Psoas muscle (tissue), 8 donors: ENCODE measurements around the gene THTPA. TPM values are rescaled to one million over a fixed set of nuclear protein-coding genes. Genes with fewer than 3 reads are reported as not detected.

Experiments
- ATAC-seq, 4 donors: fragments of 200-7000 bp; cut with Tn5 transposase; one replicate each; pipeline ENCODE4 v1.9.1; 2020; ENCODE audit warnings: moderate library complexity in 3 of 4, mild to moderate bottlenecking in 2 of 4
- DNase-seq, 2 donors: peaks; one replicate each; pipeline ENCODE4 v3.0.0-alpha.2; 2020
- H3K27ac ChIP-seq: fragments of 200-600 bp; one replicate; pipeline ENCODE4 v1.8.0; 2022
- H3K27me3 ChIP-seq, 3 donors: fragments of 200-600 bp in 1 of 3; one replicate each; pipeline versions ENCODE4 v1.6.1 to v1.8.0; 2013 to 2022; ENCODE audit warnings: low read length in 2 of 3, mild to moderate bottlenecking in 2 of 3, moderate library complexity in 1 of 3; ENCODE audit not compliant: insufficient read depth in 3 of 3
- H3K36me3 ChIP-seq, 2 donors: fragments of 200-600 bp in 1 of 2; one replicate each; pipeline versions ENCODE4 v1.6.1 to v1.8.0; 2013 to 2022; ENCODE audit warnings: low read depth in 1 of 2, mild to moderate bottlenecking in 1 of 2, moderate library complexity in 1 of 2; ENCODE audit not compliant: insufficient read depth in 1 of 2
- H3K4me1 ChIP-seq: fragments of 200-600 bp; one replicate; pipeline ENCODE4 v1.8.0; 2022
- H3K4me3 ChIP-seq: fragments of 200-600 bp; one replicate; pipeline ENCODE4 v1.8.0; 2022; ENCODE audit warnings: mild to moderate bottlenecking
- H3K9me3 ChIP-seq: fragments of 200-600 bp; one replicate; pipeline ENCODE4 v1.8.0; 2022
- CTCF ChIP-seq: fragments of 200-600 bp; IDR thresholded peaks from one replicate; pipeline ENCODE4 v1.8.0; 2022; ENCODE audit warnings: antibody characterized with exemption
- WGBS, 3 donors: extraction: QIAGEN DNeasy Blood & Tissue Kit; methylation state at CpG; one replicate each; pipeline versions ENCODE4 v1.1.6 to v1.1.7; 2013; 5-methylcytosine and 5-hydroxymethylcytosine counted together
- intact Hi-C, 2 donors: fragments of 100-400 bp; cut with DNase I; formaldehyde crosslinking; loops; one replicate each; pipeline versions ENCODE4 v1.11.0 to v1.14.2; 2022
- polyA plus RNA-seq, 3 donors: library from polyadenylated mRNA; stranded (reverse); fragments of 200-250 nt; gene quantifications; one replicate each; pipeline ENCODE4 v1.2.3, GENCODE V29; 2013
- total RNA-seq, 4 donors: library from RNA; stranded (reverse); fragmentation: NEBNext Ultra II Directional in 2 of 4; extraction: Animal tissue kit (Norgen Biotek cat#: 25700) in 2 of 4; gene quantifications; one replicate each; pipeline versions ENCODE4 v1.2.1 to v1.2.4, GENCODE V29; 2021 to 2023
- donor health status: healthy with polysubstance abuse.
- donor health status: DM: no; HTN: no; CAD: no; lungs with moderate emphysema.
- donor health status: Bipolar disorder and iron deficiency.
- donor health status: healthy.
- donor health status: DM: yes; HTN: yes; CAD: no.
- donor health status: DM: no; HTN: no; CAD: no.
- donor health status: DM: no; HTN: no; CAD: no.
- donor health status: DM: yes; HTN: yes; CAD: no.

THTPA gene
- total and polyA plus RNA-seq, 7 donors, result 18.5 to 53.5 (median 26.0) TPM

- DNase-seq, result no peak
- Histone ChIP-seq H3K36me3 (peaks cover 0 to 6% of the 10 kb centered on the region in 2 donors), H3K4me3 (no peak overlapping the region), H3K4me1 (peaks cover 3% of the 10 kb centered on the region), H3K9me3 (no peaks in the 10 kb centered on the region), H3K27me3 (no peaks in the 10 kb centered on the region), H3K27ac (no peak overlapping the region)
- ATAC-seq, result no peak
- no peak for TF ChIP-seq CTCF
- intact Hi-C loops, result loop anchor here (5.0 to 10.0 kb wide), 2 partner anchors 238 to 300 kb away; no protein-coding TSS in a partner anchor
- 80 to 87% (median 82%) methylated on average over 7 of the region's 7 CpGs for WGBS, 3 donors
Measured at GRCh38 chr14:23564876-23565275, 8.8 kb downstream of the THTPA start.

DNA sequence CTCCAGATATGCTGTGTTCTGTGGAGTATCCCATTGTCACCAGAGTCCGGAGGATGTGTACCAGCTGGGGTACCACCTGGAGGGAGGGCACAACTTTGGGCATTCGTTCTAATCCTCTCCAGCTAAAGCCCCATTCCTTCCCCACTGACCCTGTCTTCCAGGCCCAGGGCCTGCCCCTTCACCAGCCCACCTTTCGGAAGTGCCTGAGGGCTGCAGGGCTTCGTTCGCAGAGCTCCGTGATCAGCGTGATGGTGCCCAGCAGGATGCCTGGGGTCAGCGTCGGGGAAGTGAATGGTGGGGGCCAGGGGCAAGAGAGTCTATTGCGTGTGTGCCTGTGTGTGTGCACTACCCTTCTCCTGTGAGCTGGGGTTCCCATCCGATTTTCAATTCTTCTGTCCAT lies 9.6 kb downstream of the THTPA start:
- no peak overlapping the region for H3K27ac ChIP-seq
- intact Hi-C loops, result loop anchor here in 1 of 2 donors (10.0 kb wide), 1 partner anchor 301 kb away; no protein-coding TSS in a partner anchor
- no peak for ATAC-seq

GRCh38 chr14:23566112-23566777 lies 10.2 kb downstream of the THTPA start:
- Histone ChIP-seq H3K27ac (no peak overlapping the region), H3K36me3 (no peaks in the 10 kb centered on the region), H3K4me1 (peaks cover 3% of the 10 kb centered on the region), H3K27me3 (no peaks in the 10 kb centered on the region), H3K9me3 (no peaks in the 10 kb centered on the region), H3K4me3 (peak overlapping the region; percentile 78)
- intact Hi-C loops, result loop anchor here in 1 of 2 donors (10.0 kb wide), 1 partner anchor 301 kb away; no protein-coding TSS in a partner anchor
- DNase-seq, result no peak
- TF ChIP-seq CTCF, result no peak
- 90 to 94% (median 91%) methylated on average over 10 of the region's 10 CpGs for WGBS, 3 donors
- ATAC-seq, result no peak

More for the DNA sequence above, 9.6 kb downstream of the THTPA start:
- Histone ChIP-seq H3K36me3 (no peaks in the 10 kb centered on the region), H3K9me3 (no peaks in the 10 kb centered on the region), H3K27me3 (no peaks in the 10 kb centered on the region), H3K4me1 (peaks cover 3% of the 10 kb centered on the region), H3K4me3 (no peak overlapping the region)
- no peak for TF ChIP-seq CTCF
- DNase-seq, result no peak
- 83 to 90% (median 85%) methylated on average over 11 of the region's 11 CpGs for WGBS, 3 donors

- intact Hi-C loops, result loop anchor here in 1 of 2 donors (10.0 kb wide), 1 partner anchor 302 kb away; no protein-coding TSS in a partner anchor
- no peaks in the 10 kb centered on the region for H3K36me3 ChIP-seq
- 10 to 15% (median 11%) methylated on average over 5 of the region's 5 CpGs for WGBS, 3 donors
- H3K27ac ChIP-seq, result no peak overlapping the region
- H3K4me1 ChIP-seq, result peaks cover 3% of the 10 kb centered on the region
- H3K27me3 ChIP-seq, result no peaks in the 10 kb centered on the region
- TF ChIP-seq CTCF, result no peak
- peak overlapping the region; percentile 78 for H3K4me3 ChIP-seq
- H3K9me3 ChIP-seq, result no peaks in the 10 kb centered on the region
- DNase-seq (no peak), ATAC-seq (peak in 3 of 4 donors; percentile 5 to 42 (median 42))
Measured at GRCh38 chr14:23566778-23567185, 10.7 kb downstream of the THTPA start.
